Measurements from ENCODE around the gene GPC6.

DNA sequence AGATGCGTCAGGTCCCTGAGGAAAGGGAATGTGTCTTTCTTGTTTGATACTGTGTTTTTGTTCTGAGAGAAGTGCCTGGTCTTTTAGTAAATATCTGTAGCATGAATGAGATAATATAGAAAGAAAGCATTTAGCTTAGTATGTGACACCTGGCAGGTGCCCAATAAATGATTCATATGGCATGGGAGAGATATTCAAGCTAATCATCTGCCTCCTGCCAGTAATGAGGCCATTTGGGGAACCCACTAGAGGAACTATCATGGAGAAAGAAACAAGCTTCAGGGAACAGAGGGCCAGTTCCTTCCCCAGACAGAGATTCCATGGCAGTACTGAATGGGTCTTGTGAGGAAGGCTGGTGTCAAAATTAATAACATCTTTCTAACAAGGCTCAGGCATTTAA lies 648.9 kb downstream of the GPC6 start:
- TF ChIP-seq, protein P1, sequence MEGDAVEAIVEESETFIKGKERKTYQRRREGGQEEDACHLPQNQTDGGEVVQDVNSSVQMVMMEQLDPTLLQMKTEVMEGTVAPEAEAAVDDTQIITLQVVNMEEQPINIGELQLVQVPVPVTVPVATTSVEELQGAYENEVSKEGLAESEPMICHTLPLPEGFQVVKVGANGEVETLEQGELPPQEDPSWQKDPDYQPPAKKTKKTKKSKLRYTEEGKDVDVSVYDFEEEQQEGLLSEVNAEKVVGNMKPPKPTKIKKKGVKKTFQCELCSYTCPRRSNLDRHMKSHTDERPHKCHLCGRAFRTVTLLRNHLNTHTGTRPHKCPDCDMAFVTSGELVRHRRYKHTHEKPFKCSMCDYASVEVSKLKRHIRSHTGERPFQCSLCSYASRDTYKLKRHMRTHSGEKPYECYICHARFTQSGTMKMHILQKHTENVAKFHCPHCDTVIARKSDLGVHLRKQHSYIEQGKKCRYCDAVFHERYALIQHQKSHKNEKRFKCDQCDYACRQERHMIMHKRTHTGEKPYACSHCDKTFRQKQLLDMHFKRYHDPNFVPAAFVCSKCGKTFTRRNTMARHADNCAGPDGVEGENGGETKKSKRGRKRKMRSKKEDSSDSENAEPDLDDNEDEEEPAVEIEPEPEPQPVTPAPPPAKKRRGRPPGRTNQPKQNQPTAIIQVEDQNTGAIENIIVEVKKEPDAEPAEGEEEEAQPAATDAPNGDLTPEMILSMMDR (IDR thresholded peaks at IDR 0.05 in 8 of 11, conservative IDR thresholded peaks at IDR 0.05 in 3 of 11): no peak
- no peak for TF ChIP-seq POLR2A (IDR thresholded peaks at IDR 0.05)
